Stimulated activated CD4-positive, alpha-beta T cell treated with anti-CD3 and anti-CD28 coated beads, Interleukin-12 subunit alpha, Interleukin-12 subunit beta, amount 100 ng/mL, for 4 hours (primary cell): ENCODE measurements around the gene TMC2.
"Not testable (repeated sequence)": the region's sequence is repeated elsewhere in the genome, so short reads cannot be mapped to it uniquely, and the experiment has no call there.

Experiments
- DNase-seq: peaks from one replicate; pipeline ENCODE4 v3.0.0-alpha.2; 2020

The TMC2 gene

DNA sequence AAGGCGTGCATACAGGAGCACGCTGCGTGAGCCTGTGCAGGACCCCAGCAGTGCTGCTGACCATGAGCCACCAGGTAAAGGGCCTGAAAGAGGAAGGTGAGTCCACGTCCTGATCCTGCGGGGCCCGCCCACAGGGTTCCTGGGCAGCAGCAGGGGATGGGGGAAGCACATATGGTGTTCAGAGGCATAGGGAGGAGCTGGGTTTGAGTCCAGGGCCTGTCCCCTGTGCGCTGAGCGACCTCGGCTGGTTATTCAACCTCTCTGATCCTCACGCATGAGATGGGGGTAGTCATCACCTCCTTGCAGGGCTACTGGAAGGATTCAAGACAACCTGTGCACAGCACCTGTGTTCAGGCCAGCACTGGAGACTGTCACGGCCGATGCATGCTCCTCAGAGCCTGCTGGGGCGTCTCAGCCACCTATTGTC lies at the start of gene TMC2:
Gene TMC2 (plus strand): TSS at position 14 of the 427 bp plus-strand sequence. CDS start 49 bp downstream, at position 63.
- no peak for DNase-seq

- not testable (repeated sequence) for DNase-seq
Observed at GRCh38 chr20:2502808-2503384, 33.5 kb upstream of the TMC2 start.

DNA sequence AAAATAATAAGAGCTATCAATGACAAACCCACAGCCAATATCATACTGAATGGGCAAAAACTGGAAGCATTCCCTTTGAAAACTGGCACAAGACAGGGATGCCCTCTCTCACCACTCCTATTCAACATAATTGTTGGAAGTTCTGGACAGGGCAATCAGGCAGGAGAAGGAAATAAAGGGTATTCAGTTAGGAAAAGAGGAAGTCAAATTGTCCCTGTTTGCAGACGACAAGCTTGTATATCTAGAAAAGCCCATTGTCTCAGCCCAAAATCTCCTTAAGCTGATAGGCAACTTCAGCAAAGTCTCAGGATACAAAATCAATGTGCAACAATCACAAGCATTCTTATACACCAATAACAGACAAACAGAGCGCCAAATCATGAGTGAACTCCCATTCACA lies 31.6 kb upstream of the TMC2 start:
- DNase-seq: not testable (repeated sequence)

GRCh38 chr20:2506426-2506825 lies 29.9 kb upstream of the TMC2 start:
- DNase-seq: not testable (repeated sequence)

DNA sequence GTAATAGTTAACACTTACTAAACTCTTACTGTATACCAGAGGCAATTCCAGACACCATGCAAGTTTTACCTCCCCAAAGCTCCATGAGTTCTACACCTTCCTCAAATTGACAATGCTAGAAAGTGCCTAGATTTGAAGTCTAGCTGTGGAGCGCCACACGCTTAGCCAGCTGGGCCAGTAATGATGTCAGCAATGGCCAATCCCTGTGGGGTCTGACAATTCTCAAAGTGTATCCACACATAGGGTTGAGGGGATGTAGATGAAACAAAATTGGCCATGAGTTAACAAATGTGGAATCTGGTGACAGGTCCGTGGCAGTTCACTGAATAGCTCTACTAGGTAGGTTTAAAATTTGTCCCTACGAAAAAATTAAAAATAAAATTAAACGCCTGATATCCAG lies 28.9 kb upstream of the TMC2 start:
- no peak for DNase-seq

- DNase-seq: peak; percentile 7
Observed at GRCh38 chr20:2507875-2508630, 28.3 kb upstream of the TMC2 start.

DNA sequence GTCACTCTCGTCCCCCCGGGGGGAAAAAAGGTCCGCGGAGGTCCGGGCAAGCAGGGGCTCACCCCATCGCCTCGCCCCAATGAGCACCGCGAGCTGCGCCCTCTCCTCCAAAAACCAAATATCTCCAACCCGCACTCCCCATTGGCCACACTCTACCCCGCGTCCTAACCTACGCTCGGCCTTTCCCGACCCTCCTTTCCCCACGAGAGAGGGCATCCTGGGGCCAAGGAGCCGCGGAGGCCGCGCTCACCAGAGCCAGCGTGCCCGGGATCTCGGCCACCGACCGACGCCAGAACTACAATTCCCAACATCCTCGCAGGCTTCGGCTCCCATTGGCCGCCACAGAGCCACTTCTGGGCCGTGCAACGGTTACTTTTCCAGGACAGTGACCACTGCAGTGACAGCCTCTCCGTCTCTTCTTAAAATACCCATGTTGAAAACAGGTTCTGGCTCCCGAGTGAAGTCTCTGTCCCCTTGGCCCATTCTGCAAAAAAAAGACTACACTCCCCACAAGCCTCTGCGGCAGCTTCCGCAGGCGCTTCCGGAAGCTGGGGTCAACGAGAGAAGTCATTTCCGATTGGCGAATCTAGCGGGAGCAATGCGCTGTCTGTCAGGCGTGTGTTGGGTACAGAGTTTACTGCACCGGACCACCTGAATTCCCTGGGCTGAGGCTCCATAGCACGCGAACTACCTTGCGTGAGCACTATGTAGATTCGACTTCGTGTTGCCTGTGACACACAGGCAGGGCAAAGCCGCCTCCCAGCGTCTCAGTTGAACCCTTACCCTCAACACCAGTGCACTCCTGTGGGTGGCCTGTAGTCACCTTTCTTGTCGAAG lies 27.5 kb upstream of the TMC2 start, which contains the start of gene ZNF343:
Gene ZNF343 (minus strand): TSS at position 285 of the 837 bp plus-strand sequence. CDS start 15,020 bp downstream, outside the sequence.
- DNase-seq: peak; percentile 68

GRCh38 chr20:2509468-2509781 lies 26.9 kb upstream of the TMC2 start:
- no peak for DNase-seq

- no peak for DNase-seq
Observed at GRCh38 chr20:2509794-2510193, 26.6 kb upstream of the TMC2 start.

DNA sequence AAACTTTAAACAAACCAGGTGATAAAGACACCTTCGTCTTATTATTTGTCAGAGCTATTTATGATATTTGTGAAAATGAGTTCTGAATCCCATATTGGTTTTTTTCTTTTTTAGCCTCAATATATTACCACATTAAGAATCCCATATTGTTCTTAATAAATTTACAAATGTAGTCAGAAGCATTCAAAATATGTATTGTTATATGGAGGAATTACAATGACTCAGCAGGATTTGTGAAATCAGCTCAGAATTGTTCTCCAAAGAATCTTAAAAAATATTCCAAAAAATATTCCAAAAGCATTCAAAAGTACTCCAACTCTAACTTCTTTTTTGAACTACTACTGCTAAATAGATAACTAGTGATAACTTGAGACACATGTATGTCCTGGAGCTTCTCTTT lies 21.2 kb upstream of the TMC2 start:
- no peak for DNase-seq

DNA sequence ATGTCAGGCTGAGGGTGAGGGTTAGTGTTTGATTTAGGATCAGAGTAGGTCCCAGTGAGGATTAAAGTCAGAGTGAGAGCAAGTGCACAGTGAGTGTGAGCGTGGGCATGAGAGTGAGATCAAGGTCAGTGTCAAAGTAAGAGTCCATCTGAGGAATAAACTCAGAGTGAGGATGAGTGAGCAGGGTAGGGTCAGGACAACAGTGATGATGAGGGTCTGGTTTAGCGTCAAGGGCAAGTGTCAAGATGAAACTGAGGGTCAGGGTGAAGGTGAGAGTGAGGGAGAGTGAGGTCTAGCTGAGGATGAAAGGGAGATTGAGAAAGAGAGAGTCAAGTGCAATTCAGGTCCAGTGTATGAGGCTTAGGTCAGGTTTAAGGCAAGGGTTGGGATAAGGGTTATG lies 20.0 kb upstream of the TMC2 start:
- DNase-seq: no peak

DNA sequence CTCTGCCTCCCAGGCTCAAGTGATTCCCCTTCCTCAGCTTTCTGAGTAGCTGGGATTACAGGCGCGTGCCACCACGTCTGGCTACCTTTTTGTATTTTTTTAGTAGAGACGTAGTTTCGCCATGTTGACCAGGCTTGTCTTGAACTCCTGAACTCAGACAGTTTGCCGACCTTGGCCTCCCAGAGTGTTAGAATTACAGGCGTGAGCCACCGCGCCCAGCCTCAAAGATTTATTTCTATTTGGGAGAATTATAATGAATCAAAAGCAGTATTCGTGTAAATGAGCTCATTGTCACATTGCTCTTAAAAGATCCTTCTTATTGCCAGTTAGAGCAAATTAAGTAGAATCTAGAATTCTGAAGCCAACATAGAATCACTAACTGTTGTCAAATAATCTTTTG lies 18.3 kb upstream of the TMC2 start:
- DNase-seq: no peak

- no peak for DNase-seq
Observed at GRCh38 chr20:2518558-2518957, 17.8 kb upstream of the TMC2 start.

- no peak for DNase-seq
Observed at GRCh38 chr20:2519115-2519809, 17.1 kb upstream of the TMC2 start.

DNA sequence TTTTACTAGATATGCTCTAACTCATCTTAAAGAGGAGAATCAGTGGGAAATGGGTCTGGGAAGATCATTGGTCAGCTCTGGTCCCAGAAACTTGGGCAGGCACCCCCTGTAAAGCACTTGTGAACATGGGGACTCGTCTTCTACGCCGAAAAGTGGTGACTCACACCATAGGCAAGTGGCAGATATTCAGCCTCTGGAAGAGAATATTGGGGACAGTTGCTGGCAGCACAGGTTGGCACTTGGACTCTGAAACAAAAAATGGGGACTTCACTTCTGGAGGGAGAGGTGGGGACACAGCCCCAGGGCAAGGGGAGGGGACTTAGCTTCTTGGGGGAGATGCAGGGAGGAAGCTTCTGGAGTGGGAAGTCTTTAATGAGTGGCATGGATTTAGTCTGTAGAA lies 15.8 kb upstream of the TMC2 start:
- no peak for DNase-seq

DNA sequence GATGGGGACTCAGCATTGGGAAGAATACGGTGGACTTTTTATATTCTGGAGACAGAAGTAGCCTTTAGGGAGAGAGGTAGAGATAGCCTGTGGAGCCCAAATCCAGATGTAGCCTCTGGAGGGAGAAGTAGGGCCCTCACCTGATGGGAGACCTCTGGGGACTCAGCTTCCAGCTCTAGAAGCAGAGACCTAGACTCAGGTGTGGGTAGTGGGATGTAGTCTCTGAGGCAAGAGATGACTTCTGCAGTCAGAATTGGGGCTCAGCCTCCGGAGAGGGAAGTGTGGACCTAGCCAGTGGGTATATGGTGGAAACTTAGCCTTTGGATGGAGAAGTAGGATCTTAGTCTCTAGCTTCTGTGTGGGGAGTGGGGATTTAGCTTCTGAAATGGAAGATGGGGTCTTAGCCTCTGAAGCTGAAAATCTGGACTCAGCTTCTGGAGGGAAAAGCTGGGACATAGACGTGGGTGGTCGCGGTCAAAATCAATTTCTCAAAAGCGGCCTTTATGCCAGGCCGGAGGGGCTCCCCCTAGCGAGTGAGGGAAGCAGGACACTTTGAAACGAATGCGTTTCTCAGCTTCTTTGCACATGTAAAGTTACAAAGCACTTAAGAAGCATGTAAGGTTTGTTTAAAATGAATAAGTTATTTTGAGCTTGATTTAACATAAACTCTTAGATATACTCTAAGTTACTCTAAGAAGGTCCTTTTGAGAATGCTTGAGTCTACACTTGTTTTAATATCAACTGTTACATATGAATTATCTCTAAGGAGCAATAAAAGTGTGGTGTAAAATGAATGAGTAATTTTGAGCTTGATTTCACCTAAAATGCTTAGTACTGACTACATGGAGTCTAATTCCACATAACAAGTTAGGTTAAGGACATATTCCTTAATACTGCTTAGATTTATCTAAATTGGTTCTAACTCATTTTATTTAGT lies 14.7 kb upstream of the TMC2 start:
- DNase-seq: peak; percentile 49

GRCh38 chr20:2522826-2523429 lies 13.4 kb upstream of the TMC2 start:
- DNase-seq: not testable (repeated sequence)

DNA sequence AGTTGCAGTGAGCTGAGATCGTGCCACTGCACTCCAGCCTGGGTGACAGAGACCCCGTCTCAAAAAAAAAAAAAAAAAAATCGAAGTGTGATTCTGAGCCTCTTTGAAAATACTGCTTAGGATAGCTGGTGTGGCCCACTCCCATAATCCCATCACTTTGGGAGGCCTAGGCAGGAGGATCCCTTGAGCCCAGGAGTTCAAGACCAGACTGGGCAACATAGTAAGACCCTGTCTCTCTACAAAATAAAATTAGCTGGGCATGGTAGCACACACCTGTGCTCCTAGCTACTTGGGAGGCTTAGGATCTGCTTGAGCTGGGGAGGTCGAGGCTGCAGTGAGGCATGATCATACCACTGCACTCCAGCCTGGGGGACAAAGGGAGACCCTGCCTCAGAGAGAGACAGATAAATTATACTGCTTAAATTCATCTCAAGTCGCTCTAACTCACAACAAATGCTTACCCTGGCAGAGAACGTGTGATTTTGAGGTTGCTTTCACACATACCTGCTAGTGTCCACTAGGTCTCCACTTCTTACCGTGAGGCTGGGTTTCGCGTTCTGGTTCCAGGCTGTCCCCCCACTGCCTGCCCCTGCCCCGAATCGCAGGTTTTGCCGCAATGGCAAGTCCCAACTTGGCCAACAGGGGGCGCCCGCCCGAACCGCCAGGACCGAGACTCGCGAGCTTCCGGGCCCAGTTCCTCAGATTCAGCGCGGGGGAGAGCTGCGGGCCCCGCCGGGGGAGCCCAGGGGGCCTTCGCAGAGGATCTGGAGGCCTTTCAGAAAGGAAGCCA lies 12.3 kb upstream of the TMC2 start:
- peak; percentile 93 for DNase-seq

GRCh38 chr20:2524709-2525506 lies 11.5 kb upstream of the TMC2 start:
- peak; percentile 33 for DNase-seq

DNA sequence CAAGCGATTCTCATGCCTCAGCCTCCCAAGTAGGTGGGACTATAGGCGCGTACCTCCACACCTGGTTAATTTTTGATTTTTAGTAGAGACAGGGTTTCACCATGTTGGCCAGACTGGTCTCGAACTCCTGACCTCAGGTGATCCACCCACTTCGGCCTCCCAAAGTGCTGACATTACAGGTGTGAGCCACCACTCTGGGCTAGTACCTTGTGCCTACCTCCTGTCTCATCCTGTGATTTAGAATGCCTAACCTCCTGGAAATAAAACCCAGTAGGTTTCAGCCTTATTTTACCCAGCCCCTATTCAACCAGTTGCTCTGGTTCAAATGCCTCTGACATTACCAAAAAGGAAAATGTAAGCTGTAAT lies 10.2 kb upstream of the TMC2 start:
- not testable (repeated sequence) for DNase-seq
